Measurements from ENCODE around the gene NDUFA13.

NDUFA13 gene

GRCh38 chr19:19544954-19545591 lies 29.0 kb downstream of the NDUFA13 start:
- in situ Hi-C loops (cut with MboI; ENCODE audit: low pct_unique_long_range_greater_than_20kb, low sequenced_read_pairs, unreplicated experiment), result loop anchor here (25.0 kb wide), 2 partner anchors 417 to 692 kb away; no protein-coding TSS in a partner anchor
- TF ChIP-seq CTCF (IDR thresholded peaks at IDR 0.05; ENCODE audit: extremely low read depth, insufficient read depth, missing control alignments), result no peak
- no peak for DNase-seq (ENCODE audit: low spot score)

DNA sequence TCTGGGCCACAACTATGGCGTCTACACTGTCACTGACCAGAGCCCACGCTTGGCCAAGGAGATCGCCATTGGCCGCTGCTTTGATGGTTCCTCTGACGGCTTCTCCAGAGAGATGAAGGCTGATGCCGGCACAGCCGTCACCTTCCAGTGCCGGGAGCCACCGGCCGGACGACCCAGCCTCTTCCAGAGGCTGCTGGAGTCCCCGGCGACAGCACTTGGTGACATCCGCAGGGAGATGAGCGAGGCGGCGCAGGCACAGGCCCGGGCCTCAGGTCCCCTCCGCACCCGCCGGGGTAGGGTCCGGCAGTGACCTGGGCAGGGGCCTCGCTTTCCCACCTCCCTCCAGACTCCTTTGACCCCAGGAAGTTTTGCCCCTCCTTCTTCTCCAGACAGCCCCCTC lies 29.7 kb downstream of the NDUFA13 start:
- TF ChIP-seq CTCF (IDR thresholded peaks at IDR 0.05; ENCODE audit: extremely low read depth, insufficient read depth, missing control alignments), result no peak
- DNase-seq (ENCODE audit: low spot score), result no peak
- in situ Hi-C loops (cut with MboI; ENCODE audit: low pct_unique_long_range_greater_than_20kb, low sequenced_read_pairs, unreplicated experiment), result loop anchor here (25.0 kb wide), 2 partner anchors 417 to 692 kb away; no protein-coding TSS in a partner anchor

GRCh38 chr19:19546751-19547162 lies 30.7 kb downstream of the NDUFA13 start:
- in situ Hi-C loops (cut with MboI; ENCODE audit: low pct_unique_long_range_greater_than_20kb, low sequenced_read_pairs, unreplicated experiment), result loop anchor here (25.0 kb wide), 2 partner anchors 416 to 691 kb away; no protein-coding TSS in a partner anchor
- no peak for TF ChIP-seq CTCF (IDR thresholded peaks at IDR 0.05; ENCODE audit: extremely low read depth, insufficient read depth, missing control alignments)
- no peak for DNase-seq (ENCODE audit: low spot score)

- in situ Hi-C loops (cut with MboI; ENCODE audit: low pct_unique_long_range_greater_than_20kb, low sequenced_read_pairs, unreplicated experiment), result loop anchor here (25.0 kb wide), 2 partner anchors 414 to 689 kb away; no protein-coding TSS in a partner anchor
- no peak for DNase-seq (ENCODE audit: low spot score)
- TF ChIP-seq CTCF (IDR thresholded peaks at IDR 0.05; ENCODE audit: extremely low read depth, insufficient read depth, missing control alignments), result no peak
These were observed 31.8 kb downstream of the NDUFA13 start for GRCh38 chr19:19547674-19548336.

DNA sequence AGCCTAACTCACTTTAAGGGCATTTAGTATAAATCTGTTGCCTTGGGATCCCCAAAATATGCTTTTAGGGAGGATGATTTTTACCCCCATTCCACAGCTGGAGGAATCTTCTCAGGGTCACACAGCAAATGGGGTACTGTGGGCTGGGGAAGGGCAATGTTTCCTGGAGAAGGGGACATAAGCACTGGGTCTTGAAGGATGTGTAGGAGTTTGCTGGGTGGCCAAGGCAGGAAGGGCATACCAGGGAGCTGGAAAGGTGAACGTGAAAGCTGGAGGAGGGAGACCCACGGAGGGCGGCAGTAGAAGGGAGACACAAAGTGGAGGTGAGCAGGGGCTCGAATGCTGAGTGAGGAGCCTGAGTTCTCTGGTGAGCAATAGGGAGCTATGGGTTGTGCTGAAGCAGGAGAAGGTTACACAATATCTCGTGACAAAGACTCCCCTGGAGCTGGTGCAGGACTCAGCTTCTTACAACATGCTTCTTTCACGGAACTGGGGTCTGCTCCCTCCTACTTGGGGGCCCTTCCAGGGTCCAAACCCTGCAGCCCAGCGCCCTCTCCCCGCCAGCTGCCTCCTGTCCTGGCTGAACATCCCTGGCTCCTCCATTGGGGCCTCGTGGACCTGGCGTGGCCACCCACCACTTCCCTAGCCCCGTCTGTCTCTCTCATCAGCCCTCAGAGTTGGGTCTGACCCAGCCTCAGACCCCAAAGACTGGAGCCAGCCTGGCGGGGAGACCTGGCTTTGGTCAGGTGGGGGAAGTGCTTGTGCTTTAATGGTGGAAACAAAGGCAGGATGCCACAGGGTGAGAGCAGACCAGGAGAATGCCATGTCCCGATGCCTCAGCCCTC lies 33.1 kb downstream of the NDUFA13 start:
- in situ Hi-C loops (cut with MboI; ENCODE audit: low pct_unique_long_range_greater_than_20kb, low sequenced_read_pairs, unreplicated experiment), result loop anchor here (25.0 kb wide), 2 partner anchors 413 to 688 kb away; no protein-coding TSS in a partner anchor
- TF ChIP-seq CTCF (IDR thresholded peaks at IDR 0.05; ENCODE audit: extremely low read depth, insufficient read depth, missing control alignments), result no peak
- no peak for DNase-seq (ENCODE audit: low spot score)

GRCh38 chr19:19549804-19550464 lies 33.9 kb downstream of the NDUFA13 start:
- in situ Hi-C loops (cut with MboI; ENCODE audit: low pct_unique_long_range_greater_than_20kb, low sequenced_read_pairs, unreplicated experiment), result loop anchor here (25.0 kb wide), 2 partner anchors 412 to 687 kb away; no protein-coding TSS in a partner anchor
- no peak for TF ChIP-seq CTCF (IDR thresholded peaks at IDR 0.05; ENCODE audit: extremely low read depth, insufficient read depth, missing control alignments)
- DNase-seq (ENCODE audit: low spot score), result no peak
